ENCODE measurements around the gene EBF4. TPM values are rescaled to one million over a fixed set of nuclear protein-coding genes. Genes with fewer than 3 reads are reported as not detected.
"Not testable (repeated sequence)": the region's sequence is repeated elsewhere in the genome, so short reads cannot be mapped to it uniquely, and the experiment has no call there.

Gene EBF4
- polyA plus RNA-seq, 3 donors = 4.3 to 7.0 (median 4.7) TPM

DNA sequence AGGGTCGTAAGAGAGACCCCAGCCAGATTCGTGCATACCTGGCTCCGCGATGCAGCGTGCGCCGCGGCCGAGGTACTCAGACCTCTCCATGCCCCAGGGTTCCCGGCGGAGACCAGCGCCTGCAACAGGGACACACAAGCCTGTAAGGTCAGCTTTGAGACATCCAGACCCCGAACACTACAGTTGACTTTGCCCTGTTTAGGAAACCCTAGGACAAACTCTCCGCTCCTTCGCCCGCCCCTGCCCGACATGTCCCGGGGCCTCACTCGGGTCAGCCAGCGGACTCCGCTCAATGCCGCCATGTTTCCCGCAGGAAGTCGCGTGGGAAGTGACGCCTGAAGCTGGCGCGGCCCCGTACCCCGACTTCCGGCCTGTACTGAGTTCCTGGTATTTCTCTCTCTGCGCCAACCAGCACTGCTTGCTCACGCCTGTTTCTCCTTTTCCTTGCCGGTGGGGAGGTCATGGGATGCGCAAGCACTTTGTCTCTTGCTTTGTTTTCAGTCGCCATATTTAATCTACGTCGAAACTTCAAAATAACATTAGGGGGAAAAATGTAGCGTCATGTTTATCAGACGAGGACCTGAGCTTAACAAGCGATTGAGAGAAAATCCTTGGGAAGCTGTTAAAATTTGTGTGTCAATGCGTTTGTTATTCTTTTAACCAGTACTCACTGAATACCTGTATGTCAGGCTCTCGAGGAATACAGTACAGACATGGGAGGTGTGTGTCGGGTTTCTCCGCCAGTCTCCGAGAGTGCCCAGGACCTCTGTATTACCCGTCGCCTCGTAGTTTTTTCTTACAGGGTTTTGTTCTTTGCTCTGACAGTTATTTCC lies 28.5 kb upstream of the EBF4 start, which contains the start of gene IDH3B:
IDH3B (minus strand) TSS at position 330 of the 833 bp plus-strand sequence; CDS start at position 302, 28 bp downstream.
- 3 to 9% (median 8%) methylated on average over 49 of the region's 49 CpGs for WGBS, 3 donors

GRCh38 chr20:2671977-2672376 lies 20.6 kb upstream of the EBF4 start:
- WGBS, 3 donors = 7 to 36% (median 30%) methylated on average over 4 of the region's 4 CpGs
- no peak overlapping the region for H3K27ac ChIP-seq (ENCODE audit: low read depth, low read length)

More for the DNA sequence above, 28.5 kb upstream of the EBF4 start, which contains the start of gene IDH3B:
- H3K27ac ChIP-seq (ENCODE audit: low read depth, low read length) = peak within 1 kb of the TSS; percentile 70

DNA sequence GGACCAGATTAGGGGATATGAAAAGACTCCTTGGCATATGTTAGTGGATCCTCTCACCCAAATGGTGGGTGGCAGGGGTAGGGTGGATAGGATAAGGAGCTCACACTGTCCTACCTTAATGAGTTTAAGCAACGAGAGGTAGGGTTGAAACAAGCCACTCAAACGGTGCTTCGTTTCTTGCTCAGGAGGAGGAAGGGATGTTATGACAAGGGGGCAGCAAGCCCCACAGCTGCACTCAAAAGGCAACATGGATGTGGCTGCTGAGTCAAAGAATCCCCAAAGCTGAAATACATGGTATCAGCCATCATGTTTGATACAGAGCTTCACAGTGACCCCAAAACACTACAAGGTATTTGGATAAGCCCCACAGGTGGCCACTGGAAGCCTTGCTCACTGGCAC lies 20.1 kb upstream of the EBF4 start:
- WGBS, 3 donors = 58 to 85% (median 78%) methylated on average over 3 of the region's 3 CpGs
- H3K27ac ChIP-seq (ENCODE audit: low read depth, low read length) = no peak overlapping the region

- WGBS, 3 donors = 77 to 86% (median 85%) methylated on average over 4 of the region's 4 CpGs
- H3K27ac ChIP-seq (ENCODE audit: low read depth, low read length) = no peak overlapping the region
Measured at GRCh38 chr20:2673453-2673852, 19.1 kb upstream of the EBF4 start.

DNA sequence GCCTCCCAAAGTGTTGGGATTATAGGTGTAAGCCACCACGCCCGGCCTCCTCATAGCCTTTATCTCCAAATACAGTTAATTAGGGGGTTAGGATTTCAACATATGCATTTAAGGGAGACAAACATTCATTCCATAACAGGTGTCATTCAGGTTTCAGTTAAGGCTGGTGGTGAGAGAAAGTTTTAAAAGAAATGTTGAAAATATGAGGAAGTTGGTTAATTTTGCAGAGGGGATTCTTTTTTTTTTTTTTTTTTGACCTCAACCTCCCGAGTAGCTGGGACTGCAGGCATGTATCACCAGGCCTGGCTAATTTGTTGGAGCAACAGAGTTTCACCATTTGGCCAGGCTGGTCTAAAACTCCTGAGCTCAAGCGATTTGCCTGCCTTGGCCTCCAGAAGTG lies 12.5 kb upstream of the EBF4 start:
- 59 to 81% (median 65%) methylated on average over 4 of the region's 4 CpGs for WGBS, 3 donors
- no peak overlapping the region for H3K27ac ChIP-seq (ENCODE audit: low read depth, low read length)

- WGBS, 3 donors = 56 to 69% (median 64%) methylated on average over 3 of the region's 3 CpGs
- not testable (repeated sequence) for H3K27ac ChIP-seq (ENCODE audit: low read depth, low read length)
Measured at GRCh38 chr20:2682040-2682439, 10.5 kb upstream of the EBF4 start.

- not testable (repeated sequence) for H3K27ac ChIP-seq (ENCODE audit: low read depth, low read length)
- WGBS, 3 donors = 56 to 86% (median 63%) methylated on average over 3 to 4 of the region's 4 CpGs
Measured at GRCh38 chr20:2684817-2685216, 7.8 kb upstream of the EBF4 start.

DNA sequence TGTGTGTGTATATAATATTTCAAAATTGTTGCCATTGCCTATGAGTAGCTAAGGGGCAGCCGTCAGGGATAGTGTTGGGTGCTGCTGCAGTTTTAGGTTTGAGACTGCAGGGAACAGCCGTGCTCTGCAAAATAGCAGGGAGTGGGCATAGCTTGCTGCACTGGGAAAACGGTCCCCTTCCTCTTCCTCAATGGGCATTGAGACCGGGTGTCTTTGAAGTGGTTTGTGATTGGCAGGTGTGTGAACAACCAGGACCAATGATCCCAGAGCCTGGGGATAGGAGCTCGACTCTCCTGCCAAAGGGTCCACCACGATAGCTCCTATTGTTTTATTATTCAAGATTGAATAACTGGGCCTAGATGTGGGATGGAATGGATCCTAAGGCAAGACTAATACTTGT lies 5.1 kb upstream of the EBF4 start:
- H3K27ac ChIP-seq (ENCODE audit: low read depth, low read length) = no peak overlapping the region
- 42 to 47% (median 45%) methylated on average over 6 of the region's 6 CpGs for WGBS, 3 donors

GRCh38 chr20:2688041-2688591 lies 4.5 kb upstream of the EBF4 start:
- WGBS, 3 donors = 17 to 20% (median 19%) methylated on average over 18 of the region's 18 CpGs
- H3K27ac ChIP-seq (ENCODE audit: low read depth, low read length) = no peak overlapping the region

GRCh38 chr20:2690213-2690612 lies 2.4 kb upstream of the EBF4 start:
- 79 to 86% (median 84%) methylated on average over 3 of the region's 3 CpGs for WGBS, 3 donors
- H3K27ac ChIP-seq (ENCODE audit: low read depth, low read length) = no peak overlapping the region

DNA sequence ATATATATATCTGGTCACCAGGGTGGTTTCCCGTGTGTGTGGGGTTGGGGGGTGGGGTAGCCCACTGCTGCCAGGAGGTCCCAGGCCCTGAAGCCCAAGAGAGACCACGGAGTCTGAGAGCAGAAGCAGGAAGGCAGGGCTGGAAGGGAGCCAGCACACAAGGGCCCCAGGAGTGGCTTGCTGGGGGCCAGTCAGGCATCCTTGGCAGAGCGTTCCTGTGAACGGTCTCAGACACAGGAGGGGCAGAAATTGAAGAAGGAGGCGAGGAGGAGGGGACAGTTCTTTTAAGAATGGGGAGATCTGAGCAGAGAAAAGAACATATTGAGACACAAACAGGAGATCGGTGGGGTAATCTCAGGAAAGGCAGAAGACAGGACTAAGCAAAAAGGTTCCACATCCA lies 1.9 kb upstream of the EBF4 start:
- WGBS, 3 donors = 49 to 70% (median 49%) methylated on average over 6 of the region's 6 CpGs
- H3K27ac ChIP-seq (ENCODE audit: low read depth, low read length) = no peak overlapping the region

DNA sequence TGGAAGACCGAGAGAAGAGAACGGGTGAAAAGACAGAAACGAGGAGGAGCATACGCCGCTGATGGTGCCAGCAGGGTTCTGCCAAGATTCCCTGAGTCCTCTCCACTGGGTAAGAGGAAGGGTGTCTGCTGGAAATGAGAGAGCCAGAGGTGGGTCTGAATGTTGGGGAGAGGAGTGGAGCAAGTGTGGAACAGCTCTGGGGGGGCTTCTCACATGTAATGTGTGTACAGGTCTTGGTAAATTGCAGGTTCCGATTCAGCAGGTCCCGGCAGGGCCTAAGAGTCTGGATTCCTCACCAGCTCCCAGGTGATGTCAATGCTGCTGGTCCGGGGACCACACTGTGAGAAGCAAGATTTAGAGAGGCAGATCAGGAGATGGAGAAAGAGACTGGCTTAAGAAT lies 1.5 kb upstream of the EBF4 start:
- WGBS, 3 donors = 84 to 93% (median 85%) methylated on average over 8 of the region's 8 CpGs
- H3K27ac ChIP-seq (ENCODE audit: low read depth, low read length) = no peak overlapping the region

- H3K27ac ChIP-seq (ENCODE audit: low read depth, low read length) = no peak overlapping the region
- 56 to 81% (median 80%) methylated on average over 10 of the region's 10 CpGs for WGBS, 3 donors
Measured at GRCh38 chr20:2691663-2692035, 931 bp upstream of the EBF4 start.

DNA sequence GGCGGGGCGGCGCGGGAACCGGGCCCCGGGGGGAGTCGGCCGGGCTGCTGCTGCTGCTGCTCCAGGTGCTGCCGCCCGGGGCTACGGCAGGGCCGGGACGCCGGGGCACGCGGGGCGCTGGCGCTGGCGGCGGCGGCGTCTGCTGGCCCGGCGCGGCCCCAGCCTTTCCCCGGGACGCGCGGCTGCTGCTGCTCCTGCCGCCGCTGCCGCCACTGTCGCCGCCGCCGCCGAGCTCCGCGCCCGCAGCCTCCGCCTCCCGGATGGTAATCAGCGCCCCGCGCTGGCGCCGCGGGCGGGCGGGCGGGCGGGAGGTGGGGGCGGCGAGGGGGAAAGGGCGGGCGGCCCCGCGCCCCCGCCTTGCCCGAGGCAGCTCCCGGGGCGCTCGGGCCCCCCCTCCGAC lies 306 bp downstream of the EBF4 start:
- no peak overlapping the region for H3K27ac ChIP-seq (ENCODE audit: low read depth, low read length)
- 0% methylated on average over 7 to 53 of the region's 64 CpGs for WGBS, 3 donors

DNA sequence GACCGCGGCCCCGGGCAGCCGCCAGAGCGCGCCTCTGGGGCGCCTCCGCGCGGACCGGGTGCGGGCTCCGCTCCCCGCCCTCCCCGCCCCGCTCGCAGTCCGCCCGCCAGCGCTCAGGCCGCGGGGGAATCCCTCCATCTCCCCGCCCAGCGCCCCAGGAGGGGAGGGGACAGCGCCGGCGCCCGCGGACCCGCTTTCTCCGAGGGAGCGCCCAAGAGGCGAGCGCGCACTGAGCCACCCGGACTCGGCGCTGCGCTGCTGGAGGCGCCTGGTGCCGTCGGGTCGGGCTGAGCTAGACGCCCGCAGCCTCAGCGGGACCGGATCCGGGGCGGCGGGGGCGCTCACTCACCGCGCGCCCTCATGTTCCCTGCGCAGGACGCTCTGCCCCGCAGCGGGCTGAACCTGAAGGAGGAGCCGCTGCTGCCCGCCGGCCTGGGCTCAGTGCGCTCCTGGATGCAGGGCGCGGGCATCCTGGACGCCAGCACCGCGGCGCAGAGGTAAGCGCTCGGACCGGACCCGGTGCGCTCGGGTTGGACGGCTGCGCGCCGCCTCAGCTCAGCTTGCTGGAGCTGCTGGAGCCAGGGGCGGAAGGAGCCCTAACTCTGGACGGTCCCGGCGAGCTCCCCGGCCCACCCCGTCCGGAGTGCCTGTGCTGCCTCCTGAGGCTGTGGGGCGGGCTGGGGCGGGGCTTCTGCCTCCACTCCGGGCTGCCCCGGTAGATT lies 867 bp downstream of the EBF4 start:
- no peak overlapping the region for H3K27ac ChIP-seq (ENCODE audit: low read depth, low read length)
- 3 to 4% (median 4%) methylated on average over 45 to 87 of the region's 89 CpGs for WGBS, 3 donors

- H3K27ac ChIP-seq (ENCODE audit: low read depth, low read length) = no peak overlapping the region
- WGBS, 3 donors = 27 to 33% (median 29%) methylated on average over 23 of the region's 23 CpGs
Measured at GRCh38 chr20:2694008-2694471, 1.5 kb downstream of the EBF4 start.

DNA sequence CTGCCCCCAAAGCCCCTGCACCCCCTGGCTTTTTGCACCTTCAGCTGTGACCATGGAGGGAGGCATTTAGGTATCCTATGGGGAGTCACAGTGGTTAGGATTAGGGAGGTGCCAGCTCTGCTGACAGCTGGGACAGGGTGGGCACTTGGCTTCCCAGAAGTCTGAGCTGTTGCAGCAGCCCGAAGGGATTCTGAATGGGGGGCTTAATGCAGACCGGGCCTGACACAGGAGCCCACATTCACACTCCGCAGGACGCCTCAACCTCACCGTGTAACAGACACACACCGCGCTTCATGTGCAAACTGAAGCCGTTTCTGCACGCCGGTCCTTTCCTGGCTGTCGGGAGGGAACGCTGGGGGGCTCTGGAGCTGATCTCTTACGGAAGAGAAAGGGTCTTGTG lies 1.9 kb downstream of the EBF4 start:
- 55 to 65% (median 62%) methylated on average over 13 of the region's 13 CpGs for WGBS, 3 donors
- no peak overlapping the region for H3K27ac ChIP-seq (ENCODE audit: low read depth, low read length)

- H3K27ac ChIP-seq (ENCODE audit: low read depth, low read length) = no peak overlapping the region
- 81 to 85% (median 84%) methylated on average over 13 of the region's 13 CpGs for WGBS, 3 donors
Measured at GRCh38 chr20:2695206-2695983, 2.8 kb downstream of the EBF4 start.

Measured in adipose tissue (tissue), 3 donors.